B cell (primary cell): ENCODE data around the gene ALX1. TPM values are rescaled to one million over a fixed set of nuclear protein-coding genes. Genes with fewer than 3 reads are reported as not detected.

Experiments used
- ATAC-seq: fragments of 200-7000 bp; cut with Tn5 transposase; one replicate; pipeline ENCODE4 v1.10.0; 2021; ENCODE audit warnings: low read depth, mild to moderate bottlenecking, moderate number of reproducible peaks, moderate library complexity
- CTCF ChIA-PET: fragments of 350-600 bp; sonication (Branson Sonifier 250); formaldehyde crosslinking; loops from one replicate; lab custom pipeline; 2021; ENCODE audit warnings: antibody characterized with exemption, inconsistent platforms; lab: Charles Lee
- POLR2A ChIA-PET: fragments of 350-600 bp; sonication (Branson Sonifier 250); formaldehyde crosslinking; loops from one replicate; lab custom pipeline; 2021; ENCODE audit warnings: antibody characterized with exemption; lab: Charles Lee
- DNase-seq: peaks from one replicate; pipeline ENCODE4 v3.0.0; 2013
- H2AFZ ChIP-seq: 2 replicates; pipeline ENCODE4 v1.6.1; 2012; ENCODE audit warnings: mild to moderate bottlenecking, low read depth, low read length; ENCODE audit not compliant: insufficient read depth, poor library complexity, severe bottlenecking
- H3K27ac ChIP-seq, 2 donors: 1 replicate in 1 of 2; 2 replicates in 1 of 2; pipeline ENCODE4 v1.5.1; 2012 to 2013; ENCODE audit warnings: low read length in 2 of 2, mild to moderate bottlenecking in 2 of 2, moderate library complexity in 1 of 2
- H3K27me3 ChIP-seq, 4 experiments: fragments of 200-600 bp in 1 of 4; sonication (generic) in 1 of 4; replicated peaks in 1 of 4; 1 replicate in 2 of 4; 2 replicates in 2 of 4; pipeline versions ENCODE4 v1.6.1 to v1.7.0; 2013 to 2016; ENCODE audit warnings: low read length in 3 of 4, mild to moderate bottlenecking in 2 of 4, mixed read lengths in 1 of 4, moderate library complexity in 1 of 4; ENCODE audit not compliant: insufficient read depth in 4 of 4, control insufficient read depth in 3 of 4; ENCODE audit errors: control extremely low read depth in 1 of 4
- H3K36me3 ChIP-seq, 2 experiments: replicated peaks in 1 of 2; 1 replicate in 1 of 2; 2 replicates in 1 of 2; pipeline versions ENCODE4 v1.6.1 to v1.7.1; 2013; ENCODE audit warnings: low read length in 1 of 2; ENCODE audit not compliant: insufficient read depth in 2 of 2, control insufficient read depth in 1 of 2; ENCODE audit errors: control extremely low read depth in 1 of 2, extremely low read depth in 1 of 2
- H3K4me1 ChIP-seq, 2 donors: fragments of 200-600 bp in 1 of 2; sonication (generic) in 1 of 2; 1 replicate in 1 of 2; 2 replicates in 1 of 2; pipeline versions ENCODE4 v1.5.1 to v1.6.1; 2013 to 2017; ENCODE audit warnings: low read length in 2 of 2; ENCODE audit not compliant: control insufficient read depth in 2 of 2, insufficient read depth in 2 of 2
- H3K4me2 ChIP-seq: replicated peaks from 2 replicates; pipeline ENCODE3; 2012; ENCODE audit warnings: mild to moderate bottlenecking, low read depth, low read length; ENCODE audit not compliant: poor library complexity, severe bottlenecking
- H3K4me3 ChIP-seq, 5 experiments: fragments of 200-600 bp in 1 of 5; sonication (generic) in 1 of 5; 1 replicate in 3 of 5; 2 replicates in 2 of 5; pipeline versions ENCODE4 v1.5.1 to v1.7.0; 2011 to 2016; ENCODE audit warnings: low read length in 4 of 5, mild to moderate bottlenecking in 4 of 5, low read depth in 2 of 5, control low read depth in 1 of 5, moderate library complexity in 1 of 5; ENCODE audit not compliant: insufficient read depth in 1 of 5; ENCODE audit errors: control extremely low read depth in 1 of 5, extremely low read depth in 1 of 5
- H3K79me2 ChIP-seq: fragments of 200-600 bp; sonication (generic); one replicate; pipeline ENCODE4 v1.6.0; 2016; ENCODE audit warnings: low read length; ENCODE audit not compliant: control insufficient read depth, insufficient read depth
- H3K9ac ChIP-seq: fragments of 200-600 bp; sonication (generic); 2 replicates; pipeline ENCODE4 v1.6.1; 2017; ENCODE audit warnings: mild to moderate bottlenecking, low read length, moderate library complexity
- H3K9me3 ChIP-seq, 3 donors: one replicate each; pipeline versions ENCODE4 v1.6.1 to v1.7.1; 2013; ENCODE audit warnings: low read length in 2 of 3; ENCODE audit not compliant: control insufficient read depth in 2 of 3, insufficient read depth in 1 of 3; ENCODE audit errors: control extremely low read depth in 1 of 3
- H4K20me1 ChIP-seq: 2 replicates; pipeline ENCODE4 v1.6.0; 2012; ENCODE audit warnings: mild to moderate bottlenecking, low read length; ENCODE audit not compliant: insufficient read depth, control insufficient read depth, poor library complexity, severe bottlenecking
- H3K27ac Mint-ChIP-seq: one replicate; pipeline ENCODE4 v1.8.0; 2021; ENCODE audit warnings: mixed read lengths
- H3K27me3 Mint-ChIP-seq: one replicate; pipeline ENCODE4 v1.8.0; 2021; ENCODE audit warnings: mixed read lengths
- H3K4me1 Mint-ChIP-seq: one replicate; pipeline ENCODE4 v1.8.0; 2021; ENCODE audit warnings: mixed read lengths
- H3K4me3 Mint-ChIP-seq: one replicate; pipeline ENCODE4 v1.8.0; 2021; ENCODE audit warnings: mixed read lengths
- H3K9me3 Mint-ChIP-seq: one replicate; pipeline ENCODE4 v1.8.0; 2022; ENCODE audit warnings: mixed read lengths; ENCODE audit not compliant: insufficient read depth
- CTCF ChIP-seq: fragments of 200-600 bp; IDR thresholded peaks from one replicate; pipeline ENCODE4 v1.8.0; 2022; ENCODE audit warnings: antibody characterized with exemption, mild to moderate bottlenecking
- EZH2 ChIP-seq: IDR thresholded peaks from 2 replicates; pipeline ENCODE4 v1.6.1; 2012; ENCODE audit warnings: borderline replicate concordance, low read depth, mild to moderate bottlenecking, moderate library complexity, low read length; ENCODE audit not compliant: insufficient read depth, poor library complexity, severe bottlenecking
- intact Hi-C: fragments of 100-400 bp; cut with micrococcal nuclease; formaldehyde crosslinking; loops from one replicate; pipeline ENCODE4 v1.10.0; 2022
- polyA plus RNA-seq: library from polyadenylated mRNA; depleted of rRNA; stranded (reverse); fragments of >200 nt; gene quantifications from 2 replicates; pipeline ENCODE4 v1.2.3, GENCODE V29; 2012
- total RNA-seq, 2 donors: library from RNA; stranded (reverse); fragments of 120-200 nt in 1 of 2; gene quantifications; 1 replicate in 1 of 2; 2 replicates in 1 of 2; pipeline versions ENCODE4 v1.2.3 to v1.2.4, GENCODE V29; 2013 to 2022

ALX1 gene
- total and polyA plus RNA-seq, 2 donors (not counting 1 experiment from before 2014, with no cell fraction given): not detected

GRCh38 chr12:85350356-85350755, 70.3 kb downstream of the ALX1 start:
- H3K4me1 ChIP-seq: no peaks in the 10 kb centered on the region
- no peaks in the 10 kb centered on the region for H3K9me3 ChIP-seq
- POLR2A ChIA-PET: no interaction called here
- no peaks in the 10 kb centered on the region for H3K27me3 ChIP-seq
- intact Hi-C loops: no loop called here
- TF ChIP-seq CTCF (no peak), EZH2 (no peak)
- no peaks in the 10 kb centered on the region for H3K79me2 ChIP-seq
- H3K27ac ChIP-seq: no peak overlapping the region
- no peak overlapping the region for H3K4me2 ChIP-seq
- no peak for ATAC-seq
- H3K9ac ChIP-seq: no peak overlapping the region
- Mint-ChIP-seq H3K4me1 (no peaks in the 10 kb centered on the region), H3K27ac (no peak overlapping the region), H3K4me3 (no peak overlapping the region), H3K27me3 (no peaks in the 10 kb centered on the region), H3K9me3 (peaks cover 2% of the 10 kb centered on the region)
- H2AFZ ChIP-seq: no peak overlapping the region
- DNase-seq: no peak
- H4K20me1 ChIP-seq: no peaks in the 10 kb centered on the region
- CTCF ChIA-PET: no interaction called here
- no peaks in the 10 kb centered on the region for H3K36me3 ChIP-seq
- no peak overlapping the region for H3K4me3 ChIP-seq

Other genes with a start within 250 kb of the ALX1 start
- not detected in 2 replicates for gene TSPAN19, start 243.9 kb upstream of the ALX1 start, total RNA-seq
- not detected in 2 replicates for gene TSPAN19, start 243.9 kb upstream of the ALX1 start, polyA plus RNA-seq
- not detected in 2 replicates for gene LRRIQ1, start 243.9 kb upstream of the ALX1 start, total RNA-seq
- gene LRRIQ1, start 243.9 kb upstream of the ALX1 start, polyA plus RNA-seq: not detected in 2 replicates